Adipocyte (in vitro differentiated cells): ENCODE results near the gene PLA2R1.

Source experiments
- DNase-seq: peaks from one replicate; pipeline ENCODE4 v3.0.0-alpha.2; 2015; ENCODE audit warnings: low read depth
- H3K27me3 ChIP-seq: replicated peaks from 2 replicates; pipeline ENCODE4 v1.7.0; 2013; ENCODE audit warnings: mild to moderate bottlenecking, low read length, moderate library complexity; ENCODE audit not compliant: control insufficient read depth, insufficient read depth
- H3K36me3 ChIP-seq: 2 replicates; pipeline ENCODE4 v1.7.0; 2013; ENCODE audit warnings: low read length, mild to moderate bottlenecking, moderate library complexity; ENCODE audit not compliant: control insufficient read depth, insufficient read depth, severe bottlenecking
- H3K4me1 ChIP-seq: 2 replicates; pipeline ENCODE4 v1.7.0; 2013; ENCODE audit warnings: mild to moderate bottlenecking, low read length, moderate library complexity; ENCODE audit not compliant: control insufficient read depth, insufficient read depth
- H3K4me3 ChIP-seq: 2 replicates; pipeline ENCODE4 v1.7.0; 2013; ENCODE audit warnings: mild to moderate bottlenecking, low read length, moderate library complexity
- H3K9ac ChIP-seq: 2 replicates; pipeline ENCODE4 v1.7.0; 2013; ENCODE audit warnings: mild to moderate bottlenecking, low read length, moderate library complexity
- H3K9me3 ChIP-seq: 2 replicates; pipeline ENCODE4 v1.7.0; 2013; ENCODE audit warnings: mild to moderate bottlenecking, low read length, moderate library complexity; ENCODE audit not compliant: control insufficient read depth

The PLA2R1 gene

DNA sequence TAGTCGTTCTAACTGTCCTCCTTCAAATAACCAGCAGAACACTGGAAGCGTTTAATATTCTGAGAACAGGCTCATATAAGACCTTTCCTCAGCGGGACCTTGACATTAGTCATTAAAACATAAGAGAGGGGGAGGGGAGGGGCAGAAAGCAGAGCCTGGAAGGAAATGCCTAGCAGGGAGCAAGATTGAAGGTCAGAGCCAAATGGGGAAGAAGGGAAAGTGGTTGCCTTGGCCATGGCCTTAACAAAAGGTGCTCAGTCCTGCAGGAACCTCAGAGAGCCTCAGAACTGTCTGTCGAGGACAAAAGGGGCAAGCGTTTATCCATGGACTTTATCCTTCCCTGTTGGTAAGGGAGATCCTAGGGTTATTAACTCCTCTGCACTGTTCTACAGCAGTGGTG, 856 bp upstream of the PLA2R1 start:
- peak; percentile 6 for DNase-seq
- Histone ChIP-seq H3K27me3 (no peaks in the 10 kb centered on the region), H3K4me1 (peaks cover 12% of the 10 kb centered on the region), H3K9me3 (no peaks in the 10 kb centered on the region), H3K36me3 (no peaks in the 10 kb centered on the region), H3K4me3 (peak overlapping the region; percentile 88), H3K9ac (peak overlapping the region; percentile 85)

DNA sequence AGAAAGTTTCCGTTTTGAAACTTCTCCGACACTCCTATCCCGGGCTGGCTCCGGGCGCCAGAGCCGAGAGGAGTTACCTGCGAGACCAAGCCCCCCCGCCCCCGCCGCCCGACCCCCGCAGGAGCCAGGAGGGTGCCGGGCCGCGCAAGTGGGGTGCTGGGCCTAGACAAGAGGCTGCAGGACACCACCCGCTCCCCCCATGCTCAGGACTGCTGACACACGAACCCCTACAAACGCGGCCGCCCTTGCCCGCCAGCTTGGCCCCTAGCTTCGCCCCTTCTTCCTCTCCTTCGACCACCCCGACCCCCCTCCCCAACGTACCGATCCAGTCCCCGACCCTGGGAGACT, 497 bp downstream of the PLA2R1 start:
- Histone ChIP-seq H3K4me1 (peaks cover 16% of the 10 kb centered on the region), H3K27me3 (no peaks in the 10 kb centered on the region), H3K9ac (peak overlapping the region; percentile 85), H3K4me3 (peak overlapping the region; percentile 88), H3K36me3 (no peaks in the 10 kb centered on the region), H3K9me3 (no peaks in the 10 kb centered on the region)
- no peak for DNase-seq

DNA sequence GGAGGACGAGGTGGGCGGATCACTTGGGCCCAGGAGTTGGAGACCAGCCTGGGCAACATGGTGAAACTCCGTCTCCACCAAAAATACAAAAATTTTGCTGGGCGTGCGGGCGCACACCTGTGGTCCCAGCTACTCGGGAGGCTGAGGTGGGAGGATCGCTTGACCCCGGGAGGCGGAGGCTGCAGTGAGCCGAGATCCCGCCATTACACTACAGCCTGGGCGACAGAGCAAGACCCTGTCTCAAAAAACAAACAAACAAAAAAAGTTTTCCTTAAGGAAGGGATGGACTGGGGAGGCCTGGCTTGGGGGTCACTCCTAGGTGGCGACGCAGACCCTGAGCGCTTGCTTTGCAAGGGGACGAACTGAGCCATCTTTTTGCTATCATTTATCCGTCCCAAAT, 882 bp downstream of the PLA2R1 start:
- H3K4me1 ChIP-seq = peaks cover 16% of the 10 kb centered on the region
- no peaks in the 10 kb centered on the region for H3K27me3 ChIP-seq
- no peaks in the 10 kb centered on the region for H3K9me3 ChIP-seq
- peak overlapping the region; percentile 85 for H3K9ac ChIP-seq
- H3K36me3 ChIP-seq = no peaks in the 10 kb centered on the region
- H3K4me3 ChIP-seq = peak overlapping the region; percentile 88
- DNase-seq = no peak

DNA sequence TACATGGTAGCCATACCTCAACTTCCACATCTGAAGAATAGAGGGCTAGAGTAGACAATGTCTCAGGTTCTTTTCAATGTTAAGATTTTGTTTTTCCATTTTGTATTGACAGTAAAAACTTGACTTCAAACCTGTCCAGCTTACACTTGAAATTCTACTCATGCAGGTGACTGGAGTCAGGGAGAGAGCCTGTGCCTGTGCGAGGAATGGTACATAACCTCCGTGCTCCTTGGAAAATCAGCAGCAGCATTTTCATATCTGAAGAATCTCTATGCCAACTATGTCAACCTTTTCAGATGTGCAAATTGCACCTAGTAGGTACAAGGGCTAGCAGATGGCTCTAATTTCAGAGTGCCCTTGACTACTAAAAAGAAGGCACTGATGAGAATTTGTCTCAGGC, 2.1 kb downstream of the PLA2R1 start:
- Histone ChIP-seq H3K36me3 (no peaks in the 10 kb centered on the region), H3K27me3 (no peaks in the 10 kb centered on the region), H3K4me3 (no peak overlapping the region), H3K9me3 (no peaks in the 10 kb centered on the region), H3K4me1 (peaks cover 23% of the 10 kb centered on the region), H3K9ac (no peak overlapping the region)
- DNase-seq = no peak

DNA sequence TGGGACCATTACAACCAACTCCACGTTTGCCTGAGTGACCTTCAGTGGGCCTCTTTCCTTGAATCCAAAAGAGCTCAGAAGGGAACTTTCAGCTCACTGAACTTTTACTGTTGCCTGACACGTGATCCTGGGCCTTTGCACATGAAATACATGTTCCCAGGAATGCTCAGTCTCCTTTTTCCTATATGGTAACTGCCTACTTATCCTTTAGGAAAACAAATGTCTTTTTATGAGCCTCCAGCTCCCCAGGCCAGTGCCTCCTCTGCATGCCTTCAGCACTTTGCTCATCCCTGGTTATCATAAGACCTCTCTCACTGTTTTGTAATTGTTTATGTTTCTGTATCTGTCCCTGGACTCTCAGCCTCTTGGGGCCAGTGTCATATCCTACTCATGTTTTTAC, 5.1 kb downstream of the PLA2R1 start:
- H3K27me3 ChIP-seq = no peaks in the 10 kb centered on the region
- H3K9ac ChIP-seq = no peak overlapping the region
- no peaks in the 10 kb centered on the region for H3K9me3 ChIP-seq
- H3K36me3 ChIP-seq = no peaks in the 10 kb centered on the region
- no peak overlapping the region for H3K4me3 ChIP-seq
- DNase-seq = no peak
- H3K4me1 ChIP-seq = peaks cover 20% of the 10 kb centered on the region

DNA sequence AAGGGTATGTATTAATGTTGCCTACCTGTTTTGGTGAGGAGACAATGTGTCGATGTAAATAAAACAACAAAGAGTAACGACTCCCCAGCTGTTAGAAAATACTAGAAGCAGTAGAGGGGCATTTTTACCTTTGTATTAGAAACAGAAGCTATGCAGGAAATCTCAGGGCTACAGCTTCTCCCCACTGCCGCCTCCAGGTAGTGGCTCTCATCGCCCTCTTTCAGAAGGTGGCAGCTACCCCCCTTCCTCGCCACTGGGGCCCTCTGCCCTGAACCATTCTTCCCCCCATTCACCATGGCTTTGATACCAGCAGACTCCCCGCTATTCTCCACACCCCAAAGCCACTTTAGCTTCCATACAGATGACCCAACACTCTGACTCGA, 6.7 kb downstream of the PLA2R1 start:
- Histone ChIP-seq H3K4me1 (peaks cover 33% of the 10 kb centered on the region), H3K4me3 (no peak overlapping the region), H3K27me3 (no peaks in the 10 kb centered on the region), H3K9me3 (no peaks in the 10 kb centered on the region), H3K9ac (no peak overlapping the region), H3K36me3 (no peaks in the 10 kb centered on the region)
- DNase-seq = no peak

DNA sequence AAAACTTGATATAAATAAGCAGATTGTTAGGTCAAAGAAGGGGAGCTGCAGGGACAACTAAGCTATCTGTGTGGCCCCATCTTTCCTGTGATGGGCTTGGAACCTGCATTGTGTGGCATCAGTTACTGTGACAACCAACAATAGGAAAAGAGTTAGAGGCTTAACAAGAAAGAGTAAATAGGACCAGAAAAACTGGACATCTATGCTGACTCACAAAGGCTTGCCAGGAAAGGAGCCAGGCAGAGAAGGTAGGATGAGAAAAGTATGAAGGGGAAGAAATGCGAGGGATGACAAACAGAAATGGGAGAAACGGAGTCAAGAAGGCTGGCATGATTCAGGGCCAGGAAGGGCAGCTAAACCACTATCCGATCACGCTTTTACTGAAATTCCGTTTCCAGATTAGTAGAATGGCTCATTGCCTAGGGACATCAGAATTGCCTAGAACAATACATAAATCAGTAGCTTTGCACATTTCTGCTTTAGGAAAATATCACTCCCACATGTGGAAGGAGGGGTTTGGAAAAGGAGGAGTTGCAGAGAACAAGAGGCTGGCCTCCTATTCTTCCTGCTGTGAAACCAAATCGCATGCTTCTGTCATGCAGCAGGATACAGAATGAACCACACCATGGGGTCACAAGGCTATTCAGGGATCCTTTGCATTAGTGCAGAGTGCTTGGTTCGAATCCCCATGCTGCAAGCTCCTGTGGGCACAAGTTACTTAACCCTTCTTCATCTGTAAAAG, 7.3 kb downstream of the PLA2R1 start:
- peaks cover 33% of the 10 kb centered on the region for H3K4me1 ChIP-seq
- H3K9ac ChIP-seq = no peak overlapping the region
- no peaks in the 10 kb centered on the region for H3K9me3 ChIP-seq
- H3K27me3 ChIP-seq = no peaks in the 10 kb centered on the region
- H3K4me3 ChIP-seq = no peak overlapping the region
- H3K36me3 ChIP-seq = no peaks in the 10 kb centered on the region
- DNase-seq = peak; percentile 14

DNA sequence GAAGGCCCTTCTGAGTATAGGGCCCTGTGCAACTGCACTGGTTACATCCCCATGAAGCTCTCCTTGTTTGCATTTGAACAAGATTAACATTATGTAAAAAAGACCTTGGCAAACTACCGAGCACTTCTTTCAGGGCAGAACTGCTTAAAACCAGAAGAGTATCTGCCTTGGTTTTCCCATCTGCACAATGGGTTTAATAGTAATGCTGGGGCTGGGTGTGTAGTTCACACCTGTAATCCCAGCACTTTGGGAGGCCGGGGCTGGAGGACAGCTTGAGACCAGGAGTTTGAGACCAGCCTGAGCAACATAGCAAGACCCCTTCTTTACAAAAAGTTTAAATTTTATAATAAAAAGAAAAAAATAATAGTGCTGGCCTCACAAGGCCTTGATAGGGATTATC, 8.5 kb downstream of the PLA2R1 start:
- no peaks in the 10 kb centered on the region for H3K27me3 ChIP-seq
- no peak overlapping the region for H3K4me3 ChIP-seq
- peaks cover 33% of the 10 kb centered on the region for H3K4me1 ChIP-seq
- no peaks in the 10 kb centered on the region for H3K9me3 ChIP-seq
- DNase-seq = no peak
- H3K9ac ChIP-seq = no peak overlapping the region
- H3K36me3 ChIP-seq = no peaks in the 10 kb centered on the region

DNA sequence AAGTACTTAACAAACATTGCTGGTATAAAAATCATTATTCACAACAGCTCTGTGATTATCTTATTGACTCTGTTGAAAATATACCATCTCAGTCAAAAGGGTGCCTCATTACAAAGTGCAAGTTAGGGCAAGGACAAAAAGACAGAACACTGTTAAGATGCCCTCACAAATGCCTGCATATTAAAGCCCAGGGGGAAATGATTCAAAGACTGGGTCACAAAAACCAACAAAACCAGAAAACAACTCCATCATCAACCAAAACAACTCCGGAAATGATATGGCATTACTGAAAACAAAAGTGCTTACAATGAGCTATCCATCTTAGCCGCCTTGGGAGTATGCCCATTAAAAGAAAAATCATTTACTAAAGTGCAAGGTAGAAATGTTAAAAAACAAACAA, 9.9 kb downstream of the PLA2R1 start:
- Histone ChIP-seq H3K4me3 (no peak overlapping the region), H3K9ac (no peak overlapping the region), H3K27me3 (no peaks in the 10 kb centered on the region), H3K4me1 (peaks cover 33% of the 10 kb centered on the region), H3K36me3 (no peaks in the 10 kb centered on the region), H3K9me3 (no peaks in the 10 kb centered on the region)
- no peak for DNase-seq

DNA sequence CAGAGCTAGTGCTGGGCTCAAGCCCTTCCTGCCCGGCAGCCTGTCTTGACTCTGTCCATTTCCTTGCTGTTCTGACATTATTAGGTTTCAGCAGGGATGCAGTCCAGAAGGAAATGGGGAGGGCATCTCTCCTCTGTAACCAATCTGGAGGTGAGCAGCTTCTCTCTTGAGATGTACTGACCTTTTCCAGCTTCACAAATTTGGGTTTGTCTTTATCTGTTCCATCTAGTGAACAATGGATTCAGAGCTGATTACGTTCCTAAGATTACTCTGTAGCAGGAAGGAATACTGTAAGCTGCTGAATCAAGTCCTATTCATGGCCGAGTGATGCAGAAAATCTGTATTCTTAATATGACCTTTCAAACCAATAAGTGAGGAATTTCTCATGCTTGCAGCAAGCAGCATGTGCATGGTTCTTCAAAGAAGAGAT, 11.0 kb downstream of the PLA2R1 start:
- Histone ChIP-seq H3K27me3 (no peaks in the 10 kb centered on the region), H3K9ac (no peak overlapping the region), H3K36me3 (no peaks in the 10 kb centered on the region), H3K4me3 (no peak overlapping the region), H3K9me3 (no peaks in the 10 kb centered on the region), H3K4me1 (peaks cover 29% of the 10 kb centered on the region)
- DNase-seq = peak; percentile 53

DNA sequence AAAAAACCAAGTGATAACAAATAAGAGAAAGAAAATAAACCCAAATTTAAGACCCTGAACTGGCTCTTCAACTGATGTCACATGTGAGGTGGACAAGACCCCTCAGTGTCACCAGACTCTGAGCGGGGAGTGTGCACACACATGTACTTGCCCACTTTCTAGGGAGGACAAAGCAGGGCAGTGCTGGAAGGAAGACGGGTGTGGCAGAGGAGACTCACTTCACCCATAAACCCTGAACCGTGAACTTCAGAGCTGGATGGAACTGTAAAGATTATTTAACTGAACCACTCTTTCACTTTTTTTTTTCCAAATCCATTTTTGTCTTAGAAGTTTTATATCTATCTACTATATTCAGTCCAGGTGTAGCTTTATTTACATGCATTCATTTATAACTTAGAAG, 12.3 kb downstream of the PLA2R1 start:
- no peak for DNase-seq
- H3K27me3 ChIP-seq = no peaks in the 10 kb centered on the region
- no peak overlapping the region for H3K4me3 ChIP-seq
- H3K4me1 ChIP-seq = peaks cover 21% of the 10 kb centered on the region
- H3K9ac ChIP-seq = no peak overlapping the region
- no peaks in the 10 kb centered on the region for H3K9me3 ChIP-seq
- no peaks in the 10 kb centered on the region for H3K36me3 ChIP-seq

DNA sequence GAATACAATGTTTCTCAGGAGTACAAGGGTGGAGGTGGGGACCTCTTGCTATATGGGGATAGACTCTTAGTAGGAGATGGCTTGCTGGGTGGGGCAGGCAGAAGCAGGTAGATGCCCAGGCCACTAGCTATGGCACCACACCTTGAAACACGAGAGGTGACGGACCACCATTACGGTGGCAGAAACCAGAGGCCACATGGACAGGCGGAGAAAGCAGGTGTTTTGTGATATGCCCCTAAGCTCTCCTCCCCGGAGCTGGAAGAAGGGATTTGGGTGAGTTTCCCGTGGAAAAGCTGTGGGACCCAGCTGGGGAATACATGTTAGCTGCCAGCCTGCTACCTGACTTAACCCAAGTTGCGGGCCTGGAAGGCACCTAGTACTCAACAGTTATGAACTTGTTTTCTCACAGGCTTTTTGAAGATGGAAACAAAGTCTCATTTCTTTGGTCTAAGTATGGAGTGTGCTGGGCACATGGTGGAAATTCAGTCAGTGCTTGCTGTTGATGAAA, 16.7 kb downstream of the PLA2R1 start:
- H3K27me3 ChIP-seq = no peaks in the 10 kb centered on the region
- no peak overlapping the region for H3K9ac ChIP-seq
- no peaks in the 10 kb centered on the region for H3K4me1 ChIP-seq
- H3K9me3 ChIP-seq = no peaks in the 10 kb centered on the region
- H3K4me3 ChIP-seq = no peak overlapping the region
- no peak for DNase-seq
- H3K36me3 ChIP-seq = peaks cover 24% of the 10 kb centered on the region
